ENCODE measurements around the gene KCNN4. TPM values are rescaled to one million over a fixed set of nuclear protein-coding genes. Genes with fewer than 3 reads are reported as not detected.

Gene KCNN4
- total and polyA plus RNA-seq, 4 donors: 0.14 to 30.3 (median 0.51) TPM

GRCh38 chr19:43754253-43754502 lies 26.6 kb downstream of the KCNN4 start:
- under 1% methylated on average over 11 of the region's 11 CpGs for WGBS
- TF ChIP-seq FOXA2 (IDR thresholded peaks at IDR 0.05): no peak
- TF ChIP-seq MAX (IDR thresholded peaks at IDR 0.05): no peak
- no peak for TF ChIP-seq TAF1 (conservative IDR thresholded peaks at IDR 0.05)
- TF ChIP-seq HNF4G (IDR thresholded peaks at IDR 0.05): no peak
- TF ChIP-seq ZBTB33 (IDR thresholded peaks at IDR 0.05): no peak
- no peak for TF ChIP-seq HNF4A (conservative IDR thresholded peaks at IDR 0.05)
- no peak for TF ChIP-seq FOXA1 (IDR thresholded peaks at IDR 0.05)
- H3K9me3 ChIP-seq (ENCODE audit: control insufficient read depth in 4 of 4, low read length in 3 of 4): no peaks in the 10 kb centered on the region

GRCh38 chr19:43752287-43752875 lies 28.4 kb downstream of the KCNN4 start:
- no peak for DNase-seq (ENCODE audit: low spot score)
- peaks cover 2 to 30% (median 10%) of the 10 kb centered on the region in 4 donors for H3K36me3 ChIP-seq (ENCODE audit: control insufficient read depth in 4 of 4, insufficient read depth in 3 of 4, low read depth in 1 of 4, low read length in 3 of 4)
- WGBS: 95% methylated on average over 6 of the region's 6 CpGs
- no peaks in the 10 kb centered on the region for H3K27me3 ChIP-seq (ENCODE audit: control insufficient read depth in 4 of 4, insufficient read depth in 4 of 4, low read length in 3 of 4)
- no peak overlapping the region for H3K27ac ChIP-seq (ENCODE audit: low read depth in 1 of 2, low read length in 2 of 2)
- no peak overlapping the region for H3K9ac ChIP-seq (ENCODE audit: low read depth in 1 of 2, low read length in 2 of 2)
- no peaks in the 10 kb centered on the region for H3K9me3 ChIP-seq (ENCODE audit: control insufficient read depth in 4 of 4, low read length in 3 of 4)
- no peak overlapping the region for H3K4me3 ChIP-seq (ENCODE audit: low read depth in 1 of 3, low read length in 3 of 3)
- TF ChIP-seq REST (IDR thresholded peaks at IDR 0.05) (no peak), HNF4G (IDR thresholded peaks at IDR 0.05) (no peak), SP1 (IDR thresholded peaks at IDR 0.05) (no peak), GABPA (IDR thresholded peaks at IDR 0.05 in 1 of 2, conservative IDR thresholded peaks at IDR 0.05 in 1 of 2) (no peak), NR2F2 (IDR thresholded peaks at IDR 0.05) (no peak), MAX (IDR thresholded peaks at IDR 0.05) (no peak), RAD21 (IDR thresholded peaks at IDR 0.05) (no peak), ATF3 (IDR thresholded peaks at IDR 0.05) (no peak), EGR1 (IDR thresholded peaks at IDR 0.05; ENCODE audit: low read depth in 2 of 2) (no peak), HNF4A (conservative IDR thresholded peaks at IDR 0.05) (no peak), FOXA2 (IDR thresholded peaks at IDR 0.05) (no peak), RXRA (IDR thresholded peaks at IDR 0.05) (no peak), YY1 (IDR thresholded peaks at IDR 0.05) (no peak), TAF1 (conservative IDR thresholded peaks at IDR 0.05) (no peak), CTCF (IDR thresholded peaks at IDR 0.05; ENCODE audit: low read depth, low read length, missing input control) (no peak), JUND (IDR thresholded peaks at IDR 0.05) (no peak), ZBTB33 (IDR thresholded peaks at IDR 0.05) (no peak), FOXA1 (IDR thresholded peaks at IDR 0.05) (no peak)
- peaks cover 5 to 20% (median 11%) of the 10 kb centered on the region in 4 donors for H3K4me1 ChIP-seq (ENCODE audit: control insufficient read depth in 4 of 4, insufficient read depth in 4 of 4, low read length in 3 of 4)

More at GRCh38 chr19:43754253-43754502, 26.6 kb downstream of the KCNN4 start:
- peaks cover 5 to 20% (median 11%) of the 10 kb centered on the region in 4 donors for H3K4me1 ChIP-seq (ENCODE audit: control insufficient read depth in 4 of 4, insufficient read depth in 4 of 4, low read length in 3 of 4)
- no peaks in the 10 kb centered on the region for H3K27me3 ChIP-seq (ENCODE audit: control insufficient read depth in 4 of 4, insufficient read depth in 4 of 4, low read length in 3 of 4)
- H3K27ac ChIP-seq (ENCODE audit: low read depth in 1 of 2, low read length in 2 of 2): peak overlapping the region; percentile 83 to 100
- no peak for DNase-seq (ENCODE audit: low spot score)
- peaks cover 0 to 14% (median 3%) of the 10 kb centered on the region in 4 donors for H3K36me3 ChIP-seq (ENCODE audit: control insufficient read depth in 4 of 4, insufficient read depth in 3 of 4, low read depth in 1 of 4, low read length in 3 of 4)
- peak overlapping the region; percentile 66 to 96 (median 75) for H3K4me3 ChIP-seq (ENCODE audit: low read depth in 1 of 3, low read length in 3 of 3)
- H3K9ac ChIP-seq (ENCODE audit: low read depth in 1 of 2, low read length in 2 of 2): peak overlapping the region; percentile 79 to 89

Measured in liver (tissue), 9 donors.